ENCODE data around the gene IRAK1. TPM values are rescaled to one million over a fixed set of nuclear protein-coding genes. Genes with fewer than 3 reads are reported as not detected.

IRAK1 gene
- total RNA-seq, 2 experiments from 2014 or later = 61.2 to 67.4 TPM

GRCh38 chrX:154030715-154031305 is 11.1 kb upstream of the IRAK1 start:
- Histone ChIP-seq H3K4me3 (ENCODE audit: low read length) (no peak overlapping the region), H3K4me1 (ENCODE audit: insufficient read depth, low read length) (peaks cover 9% of the 10 kb centered on the region), H3K36me3 (ENCODE audit: insufficient read depth, low read length) (peaks cover 59% of the 10 kb centered on the region), H3K27ac (ENCODE audit: low read depth in 1 of 2, low read length in 2 of 2) (no peak overlapping the region), H3K9me3 (ENCODE audit: control insufficient read depth in 1 of 2, insufficient read depth in 1 of 2, low read length in 2 of 2) (no peaks in the 10 kb centered on the region), H3K27me3 (ENCODE audit: control insufficient read depth in 1 of 2, insufficient read depth in 2 of 2, low read length in 2 of 2) (no peaks in the 10 kb centered on the region)
- no peak for TF ChIP-seq CTCF (IDR thresholded peaks at IDR 0.05)
- no peak for DNase-seq
- H3K4me3 Mint-ChIP-seq = no peak overlapping the region
- ChIA-PET CTCF (no interaction called here), POLR2A (no interaction called here)
- intact Hi-C loops (cut with DNase I, micrococcal nuclease) = no loop called here
- ATAC-seq (ENCODE audit: poor library complexity) = no peak
- peaks cover under 1% of the 10 kb centered on the region for H3K4me1 Mint-ChIP-seq (ENCODE audit: low read depth)
- H3K27ac Mint-ChIP-seq = no peak overlapping the region
- H3K9me3 Mint-ChIP-seq = no peaks in the 10 kb centered on the region
- peaks cover 70% of the 10 kb centered on the region for H3K36me3 Mint-ChIP-seq (ENCODE audit: low read depth)
- no peaks in the 10 kb centered on the region for H3K27me3 Mint-ChIP-seq

GRCh38 chrX:154030266-154030665 is 10.6 kb upstream of the IRAK1 start:
- Histone ChIP-seq H3K4me1 (ENCODE audit: insufficient read depth, low read length) (peaks cover 8% of the 10 kb centered on the region), H3K4me3 (ENCODE audit: low read length) (no peak overlapping the region), H3K27me3 (ENCODE audit: control insufficient read depth in 1 of 2, insufficient read depth in 2 of 2, low read length in 2 of 2) (no peaks in the 10 kb centered on the region), H3K36me3 (ENCODE audit: insufficient read depth, low read length) (peaks cover 62% of the 10 kb centered on the region), H3K27ac (ENCODE audit: low read depth in 1 of 2, low read length in 2 of 2) (no peak overlapping the region), H3K9me3 (ENCODE audit: control insufficient read depth in 1 of 2, insufficient read depth in 1 of 2, low read length in 2 of 2) (no peaks in the 10 kb centered on the region)
- ChIA-PET CTCF (no interaction called here), POLR2A (no interaction called here)
- no peak for DNase-seq
- Mint-ChIP-seq H3K36me3 (ENCODE audit: low read depth) (peaks cover 73% of the 10 kb centered on the region), H3K9me3 (no peaks in the 10 kb centered on the region), H3K4me1 (ENCODE audit: low read depth) (no peaks in the 10 kb centered on the region), H3K27ac (no peak overlapping the region), H3K27me3 (no peaks in the 10 kb centered on the region), H3K4me3 (no peak overlapping the region)
- TF ChIP-seq CTCF (IDR thresholded peaks at IDR 0.05) = no peak
- no peak for ATAC-seq (ENCODE audit: poor library complexity)
- intact Hi-C loops (cut with DNase I, micrococcal nuclease) = no loop called here

GRCh38 chrX:154029439-154029838 is 9.7 kb upstream of the IRAK1 start:
- H3K27ac ChIP-seq (ENCODE audit: low read depth in 1 of 2, low read length in 2 of 2) = no peak overlapping the region
- Mint-ChIP-seq H3K27ac (no peak overlapping the region), H3K36me3 (ENCODE audit: low read depth) (peaks cover 68% of the 10 kb centered on the region), H3K27me3 (no peaks in the 10 kb centered on the region), H3K4me1 (ENCODE audit: low read depth) (no peaks in the 10 kb centered on the region), H3K9me3 (no peaks in the 10 kb centered on the region), H3K4me3 (no peak overlapping the region)
- H3K27me3 ChIP-seq (ENCODE audit: control insufficient read depth in 1 of 2, insufficient read depth in 2 of 2, low read length in 2 of 2) = no peaks in the 10 kb centered on the region
- POLR2A ChIA-PET = no interaction called here
- no peak overlapping the region for H3K4me3 ChIP-seq (ENCODE audit: low read length)
- no peaks in the 10 kb centered on the region for H3K9me3 ChIP-seq (ENCODE audit: control insufficient read depth in 1 of 2, insufficient read depth in 1 of 2, low read length in 2 of 2)
- H3K4me1 ChIP-seq (ENCODE audit: insufficient read depth, low read length) = peaks cover 8% of the 10 kb centered on the region
- no peak for DNase-seq
- TF ChIP-seq CTCF (IDR thresholded peaks at IDR 0.05) = no peak
- ATAC-seq (ENCODE audit: poor library complexity) = no peak
- CTCF ChIA-PET = no interaction called here
- intact Hi-C loops (cut with DNase I, micrococcal nuclease) = no loop called here
- H3K36me3 ChIP-seq (ENCODE audit: insufficient read depth, low read length) = peaks cover 61% of the 10 kb centered on the region
